ENCODE data around the gene DEPDC1B.

GRCh38 chr5:60698336-60698735, 1.6 kb downstream of the DEPDC1B start:
- no peak for TF ChIP-seq YY1 (tag by site-specific recombination; IDR thresholded peaks at IDR 0.05)
- no peak for TF ChIP-seq ZSCAN5A (tag by site-specific recombination; IDR thresholded peaks at IDR 0.05)
- TF ChIP-seq ZSCAN16 (tag by site-specific recombination; IDR thresholded peaks at IDR 0.05), result no peak
- no peak for TF ChIP-seq PRDM1 (tag by site-specific recombination; IDR thresholded peaks at IDR 0.05)
